HFF-Myc (cell line): ENCODE data around the gene TRA2A.

ENCODE experiments used
- DNase-seq: peaks from one replicate; pipeline ENCODE4 v3.0.0-alpha.2; 2011; ENCODE audit warnings: low read depth; ENCODE audit errors: extremely low read depth
- H3K4me3 ChIP-seq: replicated peaks from 2 replicates; pipeline ENCODE4 v1.5.1; 2011; ENCODE audit warnings: low read depth, mild to moderate bottlenecking, control low read depth, low read length
- CTCF ChIP-seq: IDR thresholded peaks from 2 replicates; pipeline ENCODE4 v1.5.1; 2012; ENCODE audit warnings: mild to moderate bottlenecking, low read depth, low read length, control low read depth; ENCODE audit errors: missing control alignments

Gene TRA2A

GRCh38 chr7:23486002-23486773 lies 45.6 kb downstream of the TRA2A start:
- DNase-seq = no peak
- no peak for TF ChIP-seq CTCF
- no peak overlapping the region for H3K4me3 ChIP-seq

DNA sequence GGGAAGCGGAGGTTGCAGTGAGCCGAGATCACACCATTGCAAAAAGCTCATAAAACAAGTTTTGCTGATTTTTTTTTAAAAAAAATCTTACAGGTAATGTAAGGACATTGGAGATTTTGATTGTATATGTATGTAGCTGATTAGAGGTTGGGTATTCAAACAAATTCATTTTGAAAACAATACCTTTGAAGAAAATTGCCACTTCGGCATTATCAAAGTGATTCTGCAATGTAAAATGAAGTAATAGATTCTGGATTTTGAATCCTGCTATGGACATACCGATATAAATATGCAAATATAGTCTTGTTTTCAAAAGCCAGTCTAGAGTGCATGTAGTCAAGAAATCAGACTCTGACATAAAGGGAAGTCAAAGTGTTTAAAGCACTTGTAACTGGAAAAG lies 49.1 kb downstream of the TRA2A start:
- no peak for DNase-seq
- TF ChIP-seq CTCF = no peak
- H3K4me3 ChIP-seq = no peak overlapping the region

- no peak for DNase-seq
- TF ChIP-seq CTCF = no peak
- H3K4me3 ChIP-seq = no peak overlapping the region
Observed at GRCh38 chr7:23477962-23478866, 53.6 kb downstream of the TRA2A start.

DNA sequence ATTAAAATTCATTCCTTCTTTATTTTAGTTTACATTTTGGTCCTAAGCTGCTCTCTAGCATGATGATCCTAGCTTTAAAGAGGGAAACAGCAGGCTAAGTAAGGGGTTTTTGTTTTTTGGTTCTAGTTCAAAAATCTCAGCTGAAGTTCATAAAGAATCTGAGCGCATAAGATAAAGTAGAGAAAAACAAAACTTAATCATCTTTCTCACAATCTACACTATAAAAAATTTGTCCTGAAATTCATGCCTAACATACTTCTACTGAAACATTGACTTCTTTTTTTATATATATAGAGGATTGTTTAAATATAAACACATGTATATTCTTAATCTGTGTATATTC lies 54.7 kb downstream of the TRA2A start:
- DNase-seq = no peak
- no peak overlapping the region for H3K4me3 ChIP-seq
- no peak for TF ChIP-seq CTCF

DNA sequence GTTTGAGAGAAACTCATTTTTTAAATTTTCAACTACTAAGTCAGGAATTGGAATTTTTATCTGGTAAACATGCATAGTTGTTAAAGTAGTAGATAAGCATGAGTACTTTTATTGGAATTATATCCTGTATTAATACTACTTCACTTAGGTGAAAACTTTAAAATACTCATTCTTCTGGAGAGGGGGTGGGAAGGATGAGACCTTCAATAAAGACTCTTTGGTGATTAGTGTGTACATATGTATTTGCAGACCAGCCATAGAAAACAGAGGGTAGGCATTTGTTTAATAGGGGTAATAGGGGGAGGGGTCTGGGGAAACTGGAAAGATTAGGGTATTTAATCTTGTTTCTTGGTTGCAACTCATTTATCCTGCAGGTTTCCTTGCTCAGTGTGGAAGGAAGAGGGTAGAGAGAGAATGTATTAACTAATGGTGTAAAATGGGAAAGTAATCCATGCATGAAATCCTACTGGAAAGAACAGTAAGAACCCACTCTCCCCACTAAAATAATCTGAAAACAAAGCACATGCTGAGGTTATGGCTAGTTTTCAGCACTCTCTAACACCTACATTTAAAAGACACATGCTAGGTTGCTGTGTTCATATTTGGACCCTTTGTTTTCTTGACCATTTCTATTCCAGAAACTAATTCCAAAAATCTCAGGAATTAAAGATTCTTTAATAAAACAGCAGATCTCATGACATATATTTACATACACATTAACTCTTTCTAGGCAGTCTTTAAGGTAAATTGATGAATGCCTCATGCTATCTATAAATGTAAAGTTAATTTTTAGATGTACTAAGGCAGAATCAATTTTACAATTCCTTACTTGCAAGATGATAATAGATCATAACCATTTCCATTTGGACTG lies 55.3 kb downstream of the TRA2A start:
- TF ChIP-seq CTCF = no peak
- no peak overlapping the region for H3K4me3 ChIP-seq
- no peak for DNase-seq

GRCh38 chr7:23475576-23475839 lies 56.3 kb downstream of the TRA2A start:
- no peak for DNase-seq
- no peak overlapping the region for H3K4me3 ChIP-seq
- TF ChIP-seq CTCF = no peak
